HG02798 (cell line): ENCODE data around the gene RFX2.
"Not testable (repeated sequence)": the region's sequence is repeated elsewhere in the genome, so short reads cannot be mapped to it uniquely, and the experiment has no call there.

Experiments
- ATAC-seq: cut with Tn5 transposase; IDR thresholded peaks from one replicate; pipeline ENCODE4 v1.9.1; 2021; ENCODE audit warnings: mild to moderate bottlenecking; ENCODE audit not compliant: unreplicated experiment, poor library complexity

RFX2 gene

DNA sequence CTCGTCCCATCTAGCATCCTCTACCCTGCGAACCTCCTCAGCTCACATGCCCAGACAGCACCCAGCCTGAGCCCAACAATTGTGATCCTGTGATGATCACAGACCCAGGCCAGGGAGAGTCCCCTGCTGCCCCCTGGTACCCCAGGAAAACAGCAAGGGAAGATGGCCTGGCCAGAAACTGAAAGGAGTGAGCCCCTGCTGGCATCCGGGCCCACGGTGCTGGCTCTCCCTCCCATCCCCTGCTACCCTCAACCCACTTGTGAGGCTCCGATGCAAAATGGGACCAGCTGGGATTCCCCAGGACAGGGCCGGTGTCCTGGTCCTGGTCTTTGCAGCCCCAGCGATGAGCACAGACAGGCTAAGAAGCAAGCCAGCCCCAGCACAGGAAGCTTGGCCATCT lies 146.4 kb downstream of the RFX2 start:
- ATAC-seq: no peak

DNA sequence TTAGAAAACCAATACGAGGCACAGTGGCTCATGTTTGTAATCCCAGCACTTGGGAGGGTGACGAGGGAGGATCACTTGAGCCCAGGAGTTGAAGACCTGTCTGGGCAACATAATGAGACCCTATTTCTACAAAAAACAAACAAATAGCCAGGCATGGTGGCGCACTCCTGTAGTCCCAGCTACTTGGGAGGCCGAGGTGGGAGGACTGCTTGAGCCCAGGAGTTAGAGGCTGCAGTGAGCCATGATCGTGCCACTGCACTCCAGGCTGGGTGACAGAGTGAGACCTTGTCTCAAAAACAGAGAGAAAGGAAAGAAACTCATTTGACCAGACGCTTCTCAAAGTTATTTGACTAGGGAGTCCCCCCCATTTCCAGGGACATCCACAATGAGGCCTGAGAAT lies 147.0 kb downstream of the RFX2 start:
- not testable (repeated sequence) for ATAC-seq

DNA sequence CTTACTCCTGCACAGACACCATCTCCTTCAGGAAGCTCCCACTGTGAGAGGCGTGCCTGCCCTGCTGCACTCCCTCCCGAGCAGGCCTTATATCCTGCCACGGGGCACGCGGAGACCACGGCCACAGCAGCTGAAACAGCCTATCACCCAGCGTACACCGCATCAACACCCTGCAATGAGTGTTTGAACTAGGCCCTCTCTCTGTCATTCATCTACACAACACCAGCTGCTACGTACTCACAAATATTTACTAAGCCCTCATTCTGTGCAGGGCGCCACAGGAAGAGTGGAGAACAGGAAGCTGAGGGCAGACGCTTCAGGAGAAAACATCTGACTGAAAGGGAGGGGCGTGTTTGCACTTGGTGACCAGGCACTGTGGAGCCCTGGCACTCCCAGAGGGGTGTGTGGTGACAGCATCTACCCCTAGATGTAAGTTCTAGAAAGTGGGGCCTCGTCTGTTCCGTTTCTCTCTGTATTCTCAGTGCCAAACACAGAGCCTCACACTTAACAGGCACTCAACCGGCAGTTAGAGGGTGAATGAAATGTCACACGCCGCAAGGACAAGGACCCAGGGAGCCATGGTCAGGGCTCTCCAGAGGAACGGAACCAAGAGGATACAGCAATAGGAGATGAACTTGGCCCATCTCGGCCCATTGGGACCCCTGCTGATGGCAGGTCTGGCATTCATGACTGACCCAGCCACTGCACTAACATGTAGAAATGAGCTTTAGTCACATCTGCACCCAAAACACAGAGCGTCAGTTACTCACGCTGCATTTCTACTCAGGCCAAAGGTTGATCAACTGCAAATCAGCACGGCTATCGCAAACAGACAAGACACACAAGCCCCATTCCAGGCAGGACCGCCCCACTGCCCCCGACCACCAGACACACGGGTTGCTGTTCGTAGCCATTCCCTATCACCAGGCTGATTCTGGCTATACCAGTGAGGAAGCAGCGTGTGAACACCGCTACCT lies 148.0 kb downstream of the RFX2 start:
- ATAC-seq: no peak

DNA sequence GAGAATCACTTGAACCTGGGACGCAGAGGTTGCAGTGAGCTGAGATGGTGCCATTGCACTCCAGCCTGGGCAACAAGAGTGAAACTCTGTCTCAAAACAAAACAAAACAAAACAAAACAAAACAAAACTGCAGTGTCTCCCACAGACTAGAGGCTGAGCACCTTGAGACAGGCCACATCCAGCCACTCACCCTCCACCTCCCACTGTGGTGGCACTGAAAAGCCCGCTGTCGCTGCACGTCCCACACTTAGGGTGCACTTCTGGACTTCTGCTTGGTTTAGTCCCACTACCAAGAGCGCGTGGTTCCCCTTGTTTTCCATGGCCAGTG lies 148.7 kb downstream of the RFX2 start:
- ATAC-seq: not testable (repeated sequence)

DNA sequence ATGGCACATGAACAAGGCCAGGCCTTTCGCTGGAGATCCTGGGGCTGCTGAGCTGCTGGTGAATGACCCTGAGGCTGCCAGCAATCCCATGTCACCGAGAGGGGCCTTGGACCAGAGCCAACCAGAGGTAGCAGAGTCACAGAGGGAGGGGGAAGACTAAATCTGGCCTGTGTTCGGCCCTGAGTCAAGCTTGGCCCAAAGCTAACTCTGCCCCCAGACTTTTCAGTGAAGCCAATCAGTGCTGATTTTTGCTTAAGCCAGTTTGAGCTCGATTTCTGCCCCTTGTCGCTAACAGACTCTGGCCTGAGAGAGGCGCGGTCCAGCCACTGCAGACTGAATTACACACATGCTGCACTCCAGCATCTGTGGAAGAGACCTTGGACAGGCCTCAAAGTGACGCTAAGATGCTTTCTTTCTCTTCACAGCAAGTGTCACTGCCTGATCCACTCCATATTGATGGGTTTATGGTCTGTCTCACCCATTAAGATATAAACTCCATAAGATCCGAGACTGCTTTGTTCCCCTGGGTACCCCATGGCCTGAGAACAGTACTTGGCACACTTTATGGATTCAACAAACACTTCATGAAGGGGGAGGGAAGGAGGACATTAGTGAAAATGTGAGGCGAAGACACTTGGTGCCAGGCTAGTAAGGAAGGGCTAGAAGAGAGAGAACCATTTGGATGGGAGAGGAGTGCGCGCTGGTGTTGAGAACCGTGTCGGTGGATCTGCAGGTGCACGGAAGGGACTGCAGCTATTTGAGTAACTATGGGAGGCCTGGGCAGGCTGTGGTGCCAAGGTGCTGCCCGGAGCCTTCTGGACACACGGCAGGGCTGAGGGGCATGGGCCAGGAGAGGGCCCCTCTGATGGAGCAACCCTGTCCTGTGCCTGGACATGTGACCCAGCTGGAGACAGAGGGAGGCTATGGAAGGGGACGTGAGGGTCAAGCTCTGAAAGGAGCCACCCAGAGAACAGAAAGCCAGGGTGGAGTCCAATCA lies 150.0 kb downstream of the RFX2 start:
- no peak for ATAC-seq

DNA sequence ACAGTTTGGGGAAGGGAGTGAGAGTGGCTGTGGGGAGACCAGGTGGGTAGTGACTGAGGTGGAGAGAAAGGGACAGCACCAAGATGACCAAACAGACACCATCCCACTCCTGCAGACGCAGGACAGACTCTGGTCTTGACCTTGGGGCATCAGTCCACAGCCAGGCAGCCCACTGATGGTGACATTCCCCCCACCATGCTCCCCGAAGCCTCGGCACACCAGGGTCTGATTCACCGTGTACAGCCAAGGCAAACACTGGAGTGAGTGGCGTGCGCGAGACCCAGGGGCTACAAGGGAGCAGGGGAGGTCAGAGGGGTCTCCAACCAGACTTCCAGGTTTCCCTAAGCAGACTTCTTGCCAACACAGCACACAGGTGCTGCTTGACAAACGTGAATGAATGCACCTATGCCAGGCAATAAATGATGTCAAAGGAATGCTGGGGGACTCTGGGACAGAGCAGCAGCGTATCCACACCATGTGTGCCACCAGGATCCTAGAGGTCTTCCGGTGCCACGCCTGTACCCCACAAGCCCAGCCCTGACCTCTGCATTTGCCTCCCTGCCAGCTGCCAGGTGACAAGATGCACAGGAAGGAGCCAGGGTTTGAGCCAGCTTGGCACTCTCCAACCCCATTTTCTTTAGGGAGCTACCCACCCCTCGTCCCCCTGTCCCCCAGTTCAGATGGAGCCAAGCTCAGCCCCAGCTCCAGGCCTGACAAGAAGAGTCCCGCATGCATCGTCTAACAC lies 150.9 kb downstream of the RFX2 start:
- ATAC-seq: no peak

DNA sequence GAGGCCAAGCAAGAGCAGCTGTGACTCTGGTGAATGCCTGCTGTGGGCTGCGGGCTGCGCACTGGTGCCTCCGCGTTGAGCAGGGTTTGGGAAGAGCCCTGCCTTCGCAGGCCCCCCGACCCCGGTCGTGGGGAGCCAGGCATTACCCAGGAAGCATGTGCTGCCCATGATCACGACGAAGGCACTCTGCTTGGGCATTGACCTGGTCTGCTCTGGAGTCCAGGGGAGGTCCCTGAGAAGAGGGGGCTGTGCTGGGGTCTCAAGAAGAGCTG lies 151.5 kb downstream of the RFX2 start:
- ATAC-seq: no peak

DNA sequence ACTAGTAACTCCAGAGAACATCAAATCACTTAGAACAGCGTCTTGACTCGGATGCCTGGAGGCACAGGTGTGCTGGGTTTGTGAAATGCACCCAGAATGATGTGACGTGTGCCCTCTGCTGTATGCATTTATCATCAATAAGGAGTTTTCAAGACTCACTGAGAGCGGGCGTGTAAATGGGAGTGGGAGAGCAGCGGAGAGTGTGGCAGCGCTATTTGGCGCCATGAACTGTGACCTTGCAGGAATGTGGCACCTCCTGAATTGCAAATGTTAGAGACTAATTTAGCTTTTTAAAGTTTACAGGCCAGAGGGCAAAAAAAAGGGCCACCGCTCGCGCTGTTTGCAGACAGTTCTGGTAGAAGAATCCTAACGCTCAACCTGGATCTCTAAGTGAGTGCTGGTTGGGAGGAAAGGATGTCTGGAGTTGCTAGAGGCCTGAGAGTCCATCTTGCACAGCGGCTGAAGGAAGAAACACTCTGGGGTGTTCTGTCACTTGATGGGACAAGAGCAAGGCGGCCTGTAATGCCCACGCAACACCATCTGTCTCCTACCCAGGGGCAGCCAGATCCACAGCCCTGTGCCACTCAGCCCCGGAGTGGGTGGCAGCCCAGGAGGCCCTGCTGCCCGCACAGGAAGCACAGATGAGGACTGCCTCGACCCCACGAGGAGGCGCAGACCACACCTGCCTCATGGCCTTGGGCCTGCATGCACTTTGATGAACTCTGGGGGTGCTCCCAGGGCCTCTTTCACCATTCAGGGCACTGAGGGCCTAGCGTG lies 152.0 kb downstream of the RFX2 start:
- ATAC-seq: no peak

DNA sequence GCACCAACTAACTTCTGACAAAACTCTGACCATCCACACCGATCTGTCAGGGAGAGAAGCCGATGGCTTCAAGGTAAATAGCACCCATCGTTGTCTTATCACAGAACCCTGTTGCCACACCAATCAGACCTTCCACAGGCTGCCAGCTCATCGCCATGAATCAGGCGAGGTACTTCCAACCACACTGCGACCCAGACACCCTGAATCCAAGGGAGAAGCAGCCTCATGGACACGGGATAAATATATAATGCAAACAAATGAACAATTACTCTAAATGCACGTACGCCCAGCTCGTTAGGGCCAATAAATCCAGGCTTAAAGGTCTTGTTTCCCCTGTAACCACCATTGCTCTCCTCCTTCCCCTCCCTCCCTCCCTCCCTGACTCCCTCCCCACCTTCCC lies 153.1 kb downstream of the RFX2 start:
- ATAC-seq: no peak

DNA sequence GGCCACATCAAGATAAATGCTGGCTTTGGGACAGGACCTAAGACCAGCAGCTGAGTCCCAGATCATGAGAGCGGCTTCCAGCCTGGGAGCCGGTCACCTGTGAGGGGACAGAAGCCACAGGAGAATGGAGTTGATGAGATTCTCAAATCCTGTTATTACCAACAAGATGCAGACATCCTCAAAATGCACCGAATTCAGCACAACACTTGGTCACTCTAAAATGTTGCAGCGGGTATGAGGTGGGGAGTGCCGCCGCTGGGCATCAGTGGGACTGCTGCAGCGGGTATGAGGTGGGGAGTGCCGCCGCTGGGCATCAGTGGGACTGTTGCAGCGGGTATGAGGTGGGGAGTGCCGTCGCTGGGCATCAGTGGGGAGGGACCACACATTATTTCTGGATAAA lies 153.6 kb downstream of the RFX2 start:
- no peak for ATAC-seq

DNA sequence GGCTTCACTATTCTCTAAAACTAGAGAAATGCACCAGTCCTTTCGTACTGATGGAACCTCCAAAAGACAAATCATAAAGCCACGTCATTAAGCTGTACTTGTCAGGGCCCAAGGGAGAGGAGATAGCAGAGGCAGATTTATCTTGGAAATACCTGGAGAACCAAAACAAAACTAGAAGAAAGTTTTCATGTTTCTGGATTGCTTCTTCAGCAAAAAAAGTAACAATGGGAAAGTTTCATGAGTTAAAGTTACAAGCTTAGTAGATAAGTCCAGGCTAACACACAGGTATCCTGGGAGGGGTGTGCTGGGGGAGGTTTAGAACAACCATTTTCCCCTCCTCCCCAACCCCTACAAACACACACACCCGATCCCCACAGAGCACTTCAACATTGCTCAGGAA lies 154.0 kb downstream of the RFX2 start:
- ATAC-seq: no peak

DNA sequence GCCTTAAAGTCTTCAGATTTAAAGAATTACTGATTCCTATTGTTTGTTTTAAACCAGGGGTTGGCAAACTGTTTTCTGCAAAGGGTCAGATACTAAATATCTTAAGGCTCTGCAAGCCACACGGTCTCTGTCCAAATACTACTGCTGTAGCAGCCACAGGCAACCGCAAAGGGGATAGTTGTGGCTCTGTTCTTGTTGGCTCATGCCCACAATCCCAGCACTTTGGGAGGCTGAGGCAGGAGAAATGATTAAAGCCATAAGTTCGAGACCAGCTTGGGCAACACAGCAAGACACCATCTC lies 154.7 kb downstream of the RFX2 start:
- ATAC-seq: no peak

DNA sequence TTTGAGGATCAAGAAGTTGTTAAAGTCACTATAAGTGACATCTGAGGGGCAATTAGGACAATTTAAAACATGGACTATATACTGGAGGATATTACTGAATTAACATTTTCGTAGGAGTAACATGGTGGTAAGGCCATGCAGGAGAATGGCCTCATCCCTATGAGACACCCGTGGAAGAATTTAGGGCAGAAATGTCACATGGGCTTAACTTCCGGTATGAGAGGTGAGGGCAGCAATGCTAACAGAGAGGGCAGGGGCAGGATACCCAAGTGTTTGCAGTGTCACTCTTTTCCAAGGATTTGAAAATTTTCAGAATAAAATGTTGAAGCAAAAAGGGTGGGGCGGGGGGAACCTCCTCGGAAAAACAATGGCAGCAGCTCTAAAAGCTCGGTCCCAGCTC lies 156.0 kb downstream of the RFX2 start:
- ATAC-seq: no peak

DNA sequence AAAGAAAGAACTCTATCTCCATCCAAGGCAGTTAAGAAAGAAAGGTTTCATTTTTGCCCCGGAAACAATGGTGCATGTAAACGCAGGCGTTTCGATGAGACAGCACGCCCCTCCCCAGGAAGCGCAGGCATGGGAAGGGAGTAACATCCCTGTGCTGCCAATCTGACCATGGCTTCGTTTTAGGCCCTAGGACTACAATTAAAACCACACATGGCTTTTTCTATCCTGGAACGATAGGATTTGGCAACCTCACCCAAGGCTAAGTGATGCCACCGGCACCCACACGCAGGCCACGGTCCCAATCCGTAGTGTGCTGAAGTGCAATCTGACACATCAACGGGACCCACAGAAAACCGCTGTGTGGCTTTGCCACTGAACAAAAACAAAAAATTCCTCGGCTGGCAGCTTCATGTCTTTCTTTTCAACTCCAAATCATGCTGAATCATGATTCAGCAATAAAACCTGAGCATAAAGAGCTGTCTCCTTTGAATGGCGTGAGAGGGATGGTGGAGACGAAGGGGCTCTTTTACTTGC lies 156.6 kb downstream of the RFX2 start:
- no peak for ATAC-seq

DNA sequence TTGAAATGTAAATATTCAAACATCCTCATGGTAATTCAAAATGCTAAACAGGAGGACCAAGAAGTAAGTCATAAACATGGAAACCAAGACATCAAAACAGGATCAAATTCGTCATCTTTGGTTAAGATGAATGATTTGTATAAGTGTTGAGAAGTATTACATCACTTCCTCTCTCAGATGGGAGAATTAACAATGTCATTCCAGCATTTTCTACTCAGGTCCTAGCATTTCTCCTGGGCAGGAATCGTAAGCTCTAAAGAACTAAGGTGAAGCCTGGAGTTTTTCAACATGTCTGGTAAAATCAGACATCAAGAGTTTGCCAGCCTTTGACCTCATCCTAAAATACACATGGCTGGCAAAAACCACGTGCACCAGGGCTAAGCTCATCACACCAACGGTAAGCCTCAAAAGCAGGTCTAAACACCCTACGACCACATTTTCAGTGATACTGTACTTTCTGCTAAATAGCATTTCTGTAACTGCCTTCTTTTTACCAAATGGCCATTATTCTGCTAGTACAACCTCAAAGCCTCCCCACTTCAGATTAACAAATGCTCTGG lies 157.2 kb downstream of the RFX2 start:
- no peak for ATAC-seq

DNA sequence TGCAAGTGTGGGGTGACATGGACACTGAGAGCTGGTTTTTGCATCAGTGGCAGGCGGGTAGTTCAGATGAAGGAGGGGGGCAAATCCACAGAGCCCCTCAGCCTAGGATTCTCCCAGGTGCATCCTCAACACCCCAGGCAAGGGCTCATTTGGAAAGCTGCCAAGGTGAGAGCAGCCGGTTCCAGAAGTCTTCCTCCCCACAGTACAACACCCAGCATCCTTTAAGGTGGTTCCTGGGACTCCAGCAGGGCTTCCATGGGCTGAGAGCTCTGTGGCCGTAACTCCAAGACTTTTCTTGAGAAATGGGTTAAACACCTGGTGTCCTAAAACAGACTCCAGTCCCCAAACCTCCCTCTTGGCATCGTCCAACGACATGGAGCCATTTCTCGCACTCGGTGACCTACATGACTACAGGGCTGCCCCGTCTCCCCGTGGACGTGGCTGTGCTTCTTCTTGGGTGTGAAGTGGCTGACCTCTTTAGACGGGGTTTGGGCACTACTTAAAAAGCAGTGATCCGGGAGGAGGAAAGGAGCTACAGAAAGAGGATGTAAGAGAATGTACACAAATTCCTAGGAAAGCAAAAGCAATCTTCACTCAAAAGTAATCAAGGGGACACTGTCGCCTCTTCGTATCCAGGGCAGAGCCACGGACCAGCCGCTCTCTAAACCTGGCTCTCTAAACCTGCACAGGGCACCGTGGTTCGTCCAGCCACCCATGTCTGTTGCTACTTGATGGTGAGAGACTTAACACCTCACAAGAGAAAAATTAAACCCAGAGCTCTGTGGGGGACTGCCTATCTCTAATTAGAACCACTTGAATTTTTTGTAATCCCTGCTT lies 157.9 kb downstream of the RFX2 start:
- ATAC-seq: no peak

DNA sequence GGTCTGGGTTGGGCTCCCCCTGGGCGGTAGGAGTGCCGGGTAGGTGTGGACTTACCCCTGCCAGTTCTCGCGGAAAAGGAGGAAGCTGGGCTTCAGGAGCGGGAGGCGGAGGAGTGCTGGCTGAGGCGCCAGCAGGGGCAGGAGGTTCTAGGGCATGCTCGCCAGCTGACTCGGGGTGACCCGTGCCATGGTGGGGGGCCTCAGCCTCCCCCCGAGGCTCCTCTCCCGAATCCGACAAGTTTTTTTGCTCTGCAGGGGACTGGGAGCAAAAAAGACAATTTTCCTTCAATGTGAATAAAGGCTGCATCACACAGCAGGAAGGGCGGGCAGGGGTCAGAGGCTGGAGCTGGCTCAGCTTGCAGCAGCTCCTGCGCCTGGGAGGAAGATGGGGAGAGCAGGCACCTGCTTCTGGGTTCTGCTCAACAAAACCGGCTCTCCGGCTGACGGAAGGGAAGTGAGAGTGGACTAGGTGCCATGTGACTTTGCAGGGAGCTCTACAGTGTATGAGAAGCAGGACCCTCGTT lies 158.9 kb downstream of the RFX2 start:
- no peak for ATAC-seq

DNA sequence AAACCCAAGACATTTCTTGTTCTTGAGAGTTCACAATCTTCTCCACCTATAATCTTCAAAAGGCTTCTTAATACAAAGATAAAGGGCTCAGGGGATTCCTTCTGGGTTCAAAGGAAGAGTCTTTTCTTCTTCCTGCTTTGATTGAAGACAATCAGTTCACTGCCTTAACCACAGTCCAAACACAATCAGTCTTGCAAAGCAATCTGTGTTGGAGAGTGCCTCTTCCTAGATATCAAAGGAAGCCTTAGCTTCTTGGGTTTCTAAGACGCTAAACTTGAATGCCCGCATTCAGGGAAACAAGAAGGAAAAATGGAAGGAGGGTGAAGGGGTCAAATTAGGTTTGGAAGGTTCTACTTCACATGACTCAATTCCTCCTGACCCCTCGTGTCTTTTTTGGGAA lies 159.6 kb downstream of the RFX2 start:
- ATAC-seq: no peak
